Neural progenitor cell (in vitro differentiated cells): Measurements from ENCODE around the gene USP6. TPM values are rescaled to one million over a fixed set of nuclear protein-coding genes. Genes with fewer than 3 reads are reported as not detected.
"Not testable (repeated sequence)": the region's sequence is repeated elsewhere in the genome, so short reads cannot be mapped to it uniquely, and the experiment has no call there.

Experiments used
- DNase-seq: peaks from one replicate; pipeline ENCODE4 v3.0.0-alpha.2; 2016; ENCODE audit warnings: low spot score
- H2AFZ ChIP-seq: fragments of 200-600 bp; sonication (generic); replicated peaks from 2 replicates; pipeline ENCODE4 v1.6.1; 2016; ENCODE audit warnings: antibody characterized with exemption
- H3F3A ChIP-seq: fragments of 200-600 bp; sonication (generic); 2 replicates; pipeline ENCODE4 v1.6.1; 2016; ENCODE audit warnings: antibody characterized with exemption, low read depth
- H3K27ac ChIP-seq: fragments of 200-600 bp; sonication (generic); 2 replicates; pipeline ENCODE4 v1.5.1; 2016; ENCODE audit warnings: mild to moderate bottlenecking
- H3K27me3 ChIP-seq: fragments of 200-600 bp; sonication (generic); 2 replicates; pipeline ENCODE4 v1.6.1; 2016; ENCODE audit warnings: mild to moderate bottlenecking, moderate library complexity
- H3K36me3 ChIP-seq: fragments of 200-600 bp; sonication (generic); 2 replicates; pipeline ENCODE4 v1.5.1; 2016
- H3K4me1 ChIP-seq: fragments of 200-600 bp; sonication (generic); 2 replicates; pipeline ENCODE4 v1.6.1; 2016; ENCODE audit warnings: mixed run types
- H3K4me2 ChIP-seq: fragments of 200-600 bp; sonication (generic); 2 replicates; pipeline ENCODE4 v1.6.1; 2016
- H3K4me3 ChIP-seq: fragments of 200-600 bp; sonication (generic); 2 replicates; pipeline ENCODE4 v1.5.1; 2016
- H3K79me2 ChIP-seq: fragments of 200-600 bp; sonication (generic); 2 replicates; pipeline ENCODE4 v1.6.1; 2016; ENCODE audit warnings: low read depth
- H3K9ac ChIP-seq: fragments of 200-600 bp; sonication (generic); 2 replicates; pipeline ENCODE4 v1.6.1; 2016
- H3K9me3 ChIP-seq: fragments of 200-600 bp; sonication (generic); 2 replicates; pipeline ENCODE4 v1.5.1; 2016; ENCODE audit warnings: low read depth
- H4K20me1 ChIP-seq: fragments of 200-600 bp; sonication (generic); 2 replicates; pipeline ENCODE4 v1.6.1; 2016; ENCODE audit warnings: low read depth
- H3K27ac Mint-ChIP-seq: 3 replicates; pipeline ENCODE4 v1.8.0; 2021; ENCODE audit warnings: mixed read lengths
- H3K27me3 Mint-ChIP-seq: 2 replicates; pipeline ENCODE4 v1.8.0; 2022; ENCODE audit warnings: low read depth, mild to moderate bottlenecking, inconsistent platforms, moderate library complexity, mixed read lengths; ENCODE audit not compliant: insufficient read depth
- H3K36me3 Mint-ChIP-seq: 3 replicates; pipeline ENCODE4 v1.8.0; 2021; ENCODE audit warnings: mixed read lengths
- H3K4me1 Mint-ChIP-seq: 3 replicates; pipeline ENCODE4 v1.8.0; 2021; ENCODE audit warnings: mixed read lengths
- H3K4me3 Mint-ChIP-seq: 3 replicates; pipeline ENCODE4 v1.8.0; 2021; ENCODE audit warnings: mild to moderate bottlenecking, moderate library complexity, mixed read lengths
- H3K9me3 Mint-ChIP-seq: 3 replicates; pipeline ENCODE4 v1.8.0; 2020; ENCODE audit warnings: mixed read lengths
- CTCF ChIP-seq: fragments of 200-600 bp; sonication (generic); IDR thresholded peaks from 2 replicates; pipeline ENCODE4 v1.5.1; 2017; ENCODE audit warnings: antibody characterized with exemption, mild to moderate bottlenecking
- EZH2 ChIP-seq: fragments of 200-600 bp; sonication (generic); IDR thresholded peaks from 2 replicates; pipeline ENCODE4 v1.6.1; 2017; ENCODE audit warnings: antibody characterized with exemption, mild to moderate bottlenecking, moderate library complexity
- EZH2phosphoT487 ChIP-seq: fragments of 200-600 bp; sonication (generic); IDR thresholded peaks from 2 replicates; pipeline ENCODE4 v1.6.1; 2017; ENCODE audit warnings: antibody characterized with exemption
- total RNA-seq: library from RNA; depleted of rRNA; stranded (reverse); fragments of >200 nt; gene quantifications from 2 replicates; pipeline ENCODE4 v1.2.3, GENCODE V29; 2015; ENCODE audit warnings: low replicate concordance

The USP6 gene
- total RNA-seq, 1 donor from 2014 or later: 0.17 TPM

- H3K4me1 ChIP-seq: no peaks in the 10 kb centered on the region
- no peak overlapping the region for H3K4me3 Mint-ChIP-seq
- H3K27ac Mint-ChIP-seq: no peak overlapping the region
- no peak overlapping the region for H3K4me2 ChIP-seq
- no peaks in the 10 kb centered on the region for H3K4me1 Mint-ChIP-seq
- H3K9me3 ChIP-seq: no peaks in the 10 kb centered on the region
- H3K4me3 ChIP-seq: no peak overlapping the region
- H3K79me2 ChIP-seq: no peaks in the 10 kb centered on the region
- no peak for TF ChIP-seq EZH2phosphoT487
- no peak overlapping the region for H2AFZ ChIP-seq
- H3K27me3 Mint-ChIP-seq: peaks cover 2% of the 10 kb centered on the region
- H3K27me3 ChIP-seq: no peaks in the 10 kb centered on the region
- H3K27ac ChIP-seq: no peak overlapping the region
- H4K20me1 ChIP-seq: no peaks in the 10 kb centered on the region
- H3F3A ChIP-seq: no peaks in the 10 kb centered on the region
- no peak overlapping the region for H3K9ac ChIP-seq
- peaks cover 2% of the 10 kb centered on the region for H3K9me3 Mint-ChIP-seq
- DNase-seq: no peak
- no peaks in the 10 kb centered on the region for H3K36me3 ChIP-seq
- no peaks in the 10 kb centered on the region for H3K36me3 Mint-ChIP-seq
These were observed 17.5 kb downstream of the USP6 start for GRCh38 chr17:5133311-5133710.

- not testable (repeated sequence) for H3K4me1 Mint-ChIP-seq, H3K36me3 ChIP-seq, DNase-seq, H4K20me1 ChIP-seq, H3K4me3 Mint-ChIP-seq, H3K27ac Mint-ChIP-seq, H3K4me2 ChIP-seq, H3K9me3 ChIP-seq, H3K27me3 ChIP-seq, H3K4me1 ChIP-seq, H3K4me3 ChIP-seq, H3F3A ChIP-seq, H3K27ac ChIP-seq, H3K36me3 Mint-ChIP-seq, H3K9me3 Mint-ChIP-seq, H3K79me2 ChIP-seq, H2AFZ ChIP-seq, H3K27me3 Mint-ChIP-seq, H3K9ac ChIP-seq
These were observed 18.1 kb downstream of the USP6 start for GRCh38 chr17:5133961-5134360.

- not testable (repeated sequence) for H3K27me3 ChIP-seq, H3K9me3 Mint-ChIP-seq, H3K27ac ChIP-seq, H2AFZ ChIP-seq, H3K9me3 ChIP-seq, H3K36me3 Mint-ChIP-seq, H3K9ac ChIP-seq, H3K4me3 ChIP-seq, DNase-seq, H3K4me1 ChIP-seq, H3K4me2 ChIP-seq, H3K4me1 Mint-ChIP-seq, H3K36me3 ChIP-seq, H3K4me3 Mint-ChIP-seq, H3F3A ChIP-seq, H4K20me1 ChIP-seq, H3K27me3 Mint-ChIP-seq, H3K79me2 ChIP-seq
- H3K27ac Mint-ChIP-seq: peak overlapping the region; percentile 53
These were observed 18.7 kb downstream of the USP6 start for GRCh38 chr17:5134571-5134970.

GRCh38 chr17:5135131-5135712 lies 19.4 kb downstream of the USP6 start:
- not testable (repeated sequence) for DNase-seq, H3K27ac ChIP-seq, H3K9me3 ChIP-seq, H4K20me1 ChIP-seq, H3K4me1 ChIP-seq, H3K4me2 ChIP-seq, H3K9me3 Mint-ChIP-seq, H3K4me3 ChIP-seq, H3K79me2 ChIP-seq, H3K36me3 ChIP-seq, H3K36me3 Mint-ChIP-seq, H3K27me3 Mint-ChIP-seq, H2AFZ ChIP-seq, H3K4me3 Mint-ChIP-seq, H3K9ac ChIP-seq, H3K27ac Mint-ChIP-seq, H3K27me3 ChIP-seq, H3F3A ChIP-seq, H3K4me1 Mint-ChIP-seq

- no peaks in the 10 kb centered on the region for H3K36me3 Mint-ChIP-seq
- Histone ChIP-seq H3K4me3 (no peak overlapping the region), H3K27ac (no peak overlapping the region), H4K20me1 (no peaks in the 10 kb centered on the region), H3K36me3 (no peaks in the 10 kb centered on the region), H3K4me2 (no peak overlapping the region), H3K4me1 (no peaks in the 10 kb centered on the region), H2AFZ (no peak overlapping the region), H3K9me3 (no peaks in the 10 kb centered on the region), H3F3A (no peaks in the 10 kb centered on the region), H3K27me3 (no peaks in the 10 kb centered on the region), H3K9ac (no peak overlapping the region), H3K79me2 (no peaks in the 10 kb centered on the region)
- H3K4me3 Mint-ChIP-seq: no peak overlapping the region
- TF ChIP-seq EZH2phosphoT487: no peak
- no peak for TF ChIP-seq CTCF
- TF ChIP-seq EZH2: no peak
- H3K4me1 Mint-ChIP-seq: no peaks in the 10 kb centered on the region
- H3K9me3 Mint-ChIP-seq: peaks cover 2% of the 10 kb centered on the region
- H3K27me3 Mint-ChIP-seq: peaks cover 2% of the 10 kb centered on the region
- DNase-seq: no peak
- H3K27ac Mint-ChIP-seq: no peak overlapping the region
These were observed 20.1 kb downstream of the USP6 start for GRCh38 chr17:5135726-5136579.

GRCh38 chr17:5136580-5137412 lies 21.0 kb downstream of the USP6 start:
- not testable (repeated sequence) for H3K9ac ChIP-seq, H3K4me3 ChIP-seq, H3F3A ChIP-seq, DNase-seq, H3K27me3 ChIP-seq, H3K4me3 Mint-ChIP-seq, H3K4me1 Mint-ChIP-seq, H3K9me3 ChIP-seq, H3K27ac ChIP-seq, H3K9me3 Mint-ChIP-seq, H3K4me2 ChIP-seq, H3K27ac Mint-ChIP-seq, H3K79me2 ChIP-seq, H3K36me3 Mint-ChIP-seq, H4K20me1 ChIP-seq, H3K36me3 ChIP-seq, H2AFZ ChIP-seq, H3K27me3 Mint-ChIP-seq, H3K4me1 ChIP-seq
